IMR-90 (cell line): ENCODE data around the gene NFIA.

Experiments
- CEBPB ChIP-seq: IDR thresholded peaks from 2 replicates; pipeline ENCODE4 v1.6.1; 2012; ENCODE audit warnings: low read depth, low read length, improper control_type of control experiment
- FOS ChIP-seq: fragments of 150-350 bp; IDR thresholded peaks from 2 replicates; pipeline ENCODE4 v1.6.1; 2016; ENCODE audit warnings: low read depth, low read length
- MAFK ChIP-seq: IDR thresholded peaks from 2 replicates; pipeline ENCODE4 v1.6.1; 2012; ENCODE audit warnings: low read depth, low read length, improper control_type of control experiment
- MXI1 ChIP-seq: IDR thresholded peaks from 2 replicates; pipeline ENCODE4 v1.6.1; 2012; ENCODE audit warnings: low read depth, mild to moderate bottlenecking, low read length, moderate library complexity, borderline replicate concordance
- POLR2A ChIP-seq: IDR thresholded peaks from 2 replicates; pipeline ENCODE4 v1.6.1; 2012; ENCODE audit warnings: mild to moderate bottlenecking, low read depth, low read length
- RAD21 ChIP-seq: IDR thresholded peaks from 2 replicates; pipeline ENCODE4 v1.6.1; 2012; ENCODE audit warnings: low read length, improper control_type of control experiment
- RCOR1 ChIP-seq: IDR thresholded peaks from 2 replicates; pipeline ENCODE4 v1.6.1; 2012; ENCODE audit warnings: mild to moderate bottlenecking, low read length, improper control_type of control experiment; ENCODE audit not compliant: insufficient replicate concordance
- RFX5 ChIP-seq: IDR thresholded peaks from 2 replicates; pipeline ENCODE4 v1.8.0; 2012; ENCODE audit warnings: low read depth, mild to moderate bottlenecking, low read length, moderate library complexity
- USF2 ChIP-seq: fragments of 150-350 bp; IDR thresholded peaks from 2 replicates; pipeline ENCODE4 v1.6.1; 2017; ENCODE audit warnings: mild to moderate bottlenecking, antibody characterized with exemption, low read length, low read depth
- TF ChIP-seq, protein P1 (sequence below): conservative IDR thresholded peaks from 2 replicates; pipeline ENCODE4 v1.5.1; 2012; ENCODE audit warnings: mild to moderate bottlenecking, low read depth, low read length, improper control_type of control experiment

DNA sequence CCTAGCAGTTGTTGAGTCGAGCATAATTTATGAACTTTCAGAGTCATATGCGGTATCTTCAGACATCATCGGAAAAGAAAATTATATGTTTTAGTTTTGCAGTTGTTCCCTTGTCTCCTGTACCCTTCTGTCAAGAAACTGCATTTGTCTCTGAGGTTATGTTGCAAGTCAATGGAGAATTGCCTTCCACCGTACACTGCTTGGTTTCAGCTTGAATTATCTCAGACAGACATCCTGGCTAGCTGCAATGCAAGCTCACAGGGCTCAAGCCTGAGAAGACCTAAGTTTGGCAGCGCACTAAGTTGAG lies 156.0 kb downstream of the NFIA start:
- TF ChIP-seq CEBPB (no peak), RAD21 (no peak), POLR2A (no peak), RCOR1 (no peak), MAFK (no peak), USF2 (no peak), RFX5 (no peak), FOS (no peak), MXI1 (no peak)
- TF ChIP-seq, protein P1, sequence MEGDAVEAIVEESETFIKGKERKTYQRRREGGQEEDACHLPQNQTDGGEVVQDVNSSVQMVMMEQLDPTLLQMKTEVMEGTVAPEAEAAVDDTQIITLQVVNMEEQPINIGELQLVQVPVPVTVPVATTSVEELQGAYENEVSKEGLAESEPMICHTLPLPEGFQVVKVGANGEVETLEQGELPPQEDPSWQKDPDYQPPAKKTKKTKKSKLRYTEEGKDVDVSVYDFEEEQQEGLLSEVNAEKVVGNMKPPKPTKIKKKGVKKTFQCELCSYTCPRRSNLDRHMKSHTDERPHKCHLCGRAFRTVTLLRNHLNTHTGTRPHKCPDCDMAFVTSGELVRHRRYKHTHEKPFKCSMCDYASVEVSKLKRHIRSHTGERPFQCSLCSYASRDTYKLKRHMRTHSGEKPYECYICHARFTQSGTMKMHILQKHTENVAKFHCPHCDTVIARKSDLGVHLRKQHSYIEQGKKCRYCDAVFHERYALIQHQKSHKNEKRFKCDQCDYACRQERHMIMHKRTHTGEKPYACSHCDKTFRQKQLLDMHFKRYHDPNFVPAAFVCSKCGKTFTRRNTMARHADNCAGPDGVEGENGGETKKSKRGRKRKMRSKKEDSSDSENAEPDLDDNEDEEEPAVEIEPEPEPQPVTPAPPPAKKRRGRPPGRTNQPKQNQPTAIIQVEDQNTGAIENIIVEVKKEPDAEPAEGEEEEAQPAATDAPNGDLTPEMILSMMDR, result no peak
